ENCODE measurements around the gene DHCR7. TPM values are rescaled to one million over a fixed set of nuclear protein-coding genes. Genes with fewer than 3 reads are reported as not detected.

The DHCR7 gene
- total RNA-seq, 1 donor from 2014 or later = 9.9 TPM

DNA sequence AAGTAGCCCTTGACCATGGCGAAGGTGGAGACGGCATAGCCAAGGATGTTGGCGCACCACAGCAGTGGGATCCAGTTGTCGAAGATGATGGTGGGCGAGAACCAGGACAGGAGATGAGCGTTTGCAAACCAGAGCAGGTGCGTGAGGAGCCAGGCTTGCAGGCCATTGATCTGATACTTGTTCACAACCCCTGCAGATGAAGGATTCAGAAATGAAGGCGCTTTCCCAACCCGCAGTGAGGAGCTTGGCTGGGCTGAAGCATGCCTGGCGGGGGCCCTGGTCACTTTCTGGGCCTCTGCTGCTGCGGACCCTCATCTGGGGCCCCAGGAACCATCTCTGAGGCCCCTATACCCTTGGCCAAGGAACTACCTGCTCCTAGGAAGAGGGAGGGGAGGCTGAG, 6.9 kb downstream of the DHCR7 start:
- Histone ChIP-seq H3K36me3 (ENCODE audit: control insufficient read depth in 3 of 3, insufficient read depth in 3 of 3, low read length in 3 of 3) (peaks cover 45 to 70% (median 46%) of the 10 kb centered on the region in 3 donors), H3K27me3 (ENCODE audit: control insufficient read depth in 3 of 3, insufficient read depth in 3 of 3, low read length in 3 of 3) (no peaks in the 10 kb centered on the region), H3K4me3 (ENCODE audit: low read length in 3 of 3) (no peak overlapping the region), H3K9me3 (ENCODE audit: control insufficient read depth in 3 of 3, low read length in 3 of 3) (no peaks in the 10 kb centered on the region), H3K4me1 (ENCODE audit: control insufficient read depth in 3 of 3, insufficient read depth in 3 of 3, low read length in 3 of 3) (no peaks in the 10 kb centered on the region), H3K9ac (ENCODE audit: low read depth in 1 of 3, low read length in 3 of 3) (no peak overlapping the region), H3K27ac (ENCODE audit: low read depth, low read length) (no peak overlapping the region)

DNA sequence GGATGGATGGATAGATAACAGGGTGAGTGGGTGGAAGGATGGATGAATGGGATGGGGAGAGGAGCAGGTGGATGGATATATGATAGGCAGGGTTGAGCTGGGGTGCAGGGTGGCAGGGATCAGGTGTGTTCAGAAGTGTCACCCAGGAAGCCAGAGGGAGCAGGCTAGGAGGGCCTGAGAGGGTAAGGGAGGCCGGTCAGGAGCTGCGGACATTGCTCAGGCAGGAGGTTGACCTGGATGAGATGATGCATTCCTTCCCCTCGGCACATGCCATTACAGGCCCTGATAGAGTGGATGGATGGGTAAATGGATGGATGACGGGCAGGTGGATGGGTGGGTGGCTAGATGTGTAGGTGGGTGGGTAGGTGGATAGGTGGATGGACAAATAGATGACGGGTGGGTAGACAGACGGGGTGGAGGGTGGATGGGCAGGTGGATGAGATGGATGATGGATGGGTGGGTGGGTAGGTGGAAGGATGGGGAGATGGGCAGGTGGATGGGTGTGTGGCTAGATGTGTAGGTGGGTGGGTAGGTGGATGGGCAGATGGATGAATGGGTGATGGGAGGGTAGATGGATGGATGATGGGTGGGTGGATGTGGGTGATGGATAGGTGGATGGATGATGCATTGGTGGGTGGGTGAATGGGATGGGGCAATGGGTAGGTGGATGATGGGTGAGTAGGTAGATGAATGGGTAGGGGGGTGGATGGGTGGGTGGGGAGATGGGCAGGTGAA, 8.0 kb downstream of the DHCR7 start:
- no peak overlapping the region for H3K27ac ChIP-seq (ENCODE audit: low read depth, low read length)
- no peaks in the 10 kb centered on the region for H3K9me3 ChIP-seq (ENCODE audit: control insufficient read depth in 3 of 3, low read length in 3 of 3)
- H3K9ac ChIP-seq (ENCODE audit: low read depth in 1 of 3, low read length in 3 of 3) = no peak overlapping the region
- no peak overlapping the region for H3K4me3 ChIP-seq (ENCODE audit: low read length in 3 of 3)
- H3K27me3 ChIP-seq (ENCODE audit: control insufficient read depth in 3 of 3, insufficient read depth in 3 of 3, low read length in 3 of 3) = no peaks in the 10 kb centered on the region
- H3K36me3 ChIP-seq (ENCODE audit: control insufficient read depth in 3 of 3, insufficient read depth in 3 of 3, low read length in 3 of 3) = peaks cover 46 to 70% (median 47%) of the 10 kb centered on the region in 3 donors
- no peaks in the 10 kb centered on the region for H3K4me1 ChIP-seq (ENCODE audit: control insufficient read depth in 3 of 3, insufficient read depth in 3 of 3, low read length in 3 of 3)

DNA sequence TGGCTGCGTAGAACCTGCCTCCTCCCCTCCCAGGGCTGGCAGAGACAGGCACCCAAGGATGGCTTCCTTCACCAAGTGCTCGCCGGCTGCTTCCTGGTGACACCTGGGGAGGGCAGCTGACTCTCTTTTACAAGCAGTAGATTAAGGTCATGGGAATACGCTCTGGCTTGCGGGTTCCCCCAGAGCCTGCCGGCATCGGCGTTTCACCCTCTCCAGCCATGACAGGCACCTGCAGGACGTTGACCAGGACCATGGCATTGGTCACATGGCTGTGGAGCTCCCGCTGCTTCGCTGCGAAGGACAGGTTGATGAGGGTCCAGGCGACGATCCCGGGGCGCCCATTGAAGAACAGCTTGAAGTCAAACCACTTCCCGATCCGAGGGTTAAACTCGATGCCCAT, 9.5 kb downstream of the DHCR7 start:
- H3K4me3 ChIP-seq (ENCODE audit: low read length in 3 of 3) = no peak overlapping the region
- no peaks in the 10 kb centered on the region for H3K27me3 ChIP-seq (ENCODE audit: control insufficient read depth in 3 of 3, insufficient read depth in 3 of 3, low read length in 3 of 3)
- H3K9me3 ChIP-seq (ENCODE audit: control insufficient read depth in 3 of 3, low read length in 3 of 3) = no peaks in the 10 kb centered on the region
- no peak overlapping the region for H3K9ac ChIP-seq (ENCODE audit: low read depth in 1 of 3, low read length in 3 of 3)
- no peaks in the 10 kb centered on the region for H3K4me1 ChIP-seq (ENCODE audit: control insufficient read depth in 3 of 3, insufficient read depth in 3 of 3, low read length in 3 of 3)
- peaks cover 37 to 60% (median 40%) of the 10 kb centered on the region in 3 donors for H3K36me3 ChIP-seq (ENCODE audit: control insufficient read depth in 3 of 3, insufficient read depth in 3 of 3, low read length in 3 of 3)
- no peak overlapping the region for H3K27ac ChIP-seq (ENCODE audit: low read depth, low read length)

DNA sequence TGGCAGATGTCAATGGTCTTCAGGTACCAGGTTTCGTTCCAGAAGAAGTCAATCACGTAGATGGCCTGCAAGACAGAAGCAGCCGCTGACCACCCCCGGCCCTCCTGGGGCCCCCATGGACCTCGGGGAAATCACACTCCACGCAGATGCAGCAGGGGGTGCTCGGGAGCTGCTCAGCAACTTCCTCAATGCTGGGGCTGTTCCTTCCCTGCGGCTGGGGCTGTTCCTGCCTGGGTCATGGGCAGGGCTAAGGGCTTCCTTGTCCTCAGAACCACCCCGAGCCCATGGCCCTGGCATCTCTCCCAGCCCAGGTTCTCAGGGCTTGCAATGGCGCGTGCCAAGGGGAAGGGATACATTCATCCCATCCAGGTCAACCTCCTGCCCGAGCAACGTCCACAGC, 10.3 kb downstream of the DHCR7 start:
- Histone ChIP-seq H3K27ac (ENCODE audit: low read depth, low read length) (no peak overlapping the region), H3K4me3 (ENCODE audit: low read length in 3 of 3) (no peak overlapping the region), H3K36me3 (ENCODE audit: control insufficient read depth in 3 of 3, insufficient read depth in 3 of 3, low read length in 3 of 3) (peaks cover 32 to 53% (median 36%) of the 10 kb centered on the region in 3 donors), H3K9ac (ENCODE audit: low read depth in 1 of 3, low read length in 3 of 3) (no peak overlapping the region), H3K9me3 (ENCODE audit: control insufficient read depth in 3 of 3, low read length in 3 of 3) (no peaks in the 10 kb centered on the region), H3K4me1 (ENCODE audit: control insufficient read depth in 3 of 3, insufficient read depth in 3 of 3, low read length in 3 of 3) (peaks cover 0 to 3% (median 0%) of the 10 kb centered on the region in 3 donors), H3K27me3 (ENCODE audit: control insufficient read depth in 3 of 3, insufficient read depth in 3 of 3, low read length in 3 of 3) (no peaks in the 10 kb centered on the region)

DNA sequence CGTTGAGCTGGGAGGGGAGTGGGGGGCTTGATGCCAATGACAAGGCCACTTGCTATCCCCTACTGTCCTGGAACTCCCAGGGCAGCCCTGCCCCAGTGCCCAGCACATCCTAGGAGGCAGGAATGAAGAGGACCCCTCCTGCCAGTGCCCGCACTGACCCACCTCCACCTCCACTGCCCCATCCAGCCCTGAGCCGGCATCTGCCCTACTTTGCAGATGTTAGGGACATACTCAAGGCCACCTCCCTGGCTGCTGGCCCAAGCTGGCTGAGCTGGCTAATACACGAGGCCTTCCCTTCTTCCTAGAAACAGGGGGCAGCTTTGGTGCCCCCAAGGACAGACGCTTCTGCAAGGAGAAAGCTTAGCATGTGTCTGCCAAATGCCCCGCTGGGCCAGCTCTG, 10.8 kb downstream of the DHCR7 start:
- Histone ChIP-seq H3K4me1 (ENCODE audit: control insufficient read depth in 3 of 3, insufficient read depth in 3 of 3, low read length in 3 of 3) (peaks cover 0 to 3% (median 0%) of the 10 kb centered on the region in 3 donors), H3K9me3 (ENCODE audit: control insufficient read depth in 3 of 3, low read length in 3 of 3) (no peaks in the 10 kb centered on the region), H3K4me3 (ENCODE audit: low read length in 3 of 3) (no peak overlapping the region), H3K9ac (ENCODE audit: low read depth in 1 of 3, low read length in 3 of 3) (no peak overlapping the region), H3K27ac (ENCODE audit: low read depth, low read length) (no peak overlapping the region), H3K36me3 (ENCODE audit: control insufficient read depth in 3 of 3, insufficient read depth in 3 of 3, low read length in 3 of 3) (peaks cover 32 to 51% (median 36%) of the 10 kb centered on the region in 3 donors), H3K27me3 (ENCODE audit: control insufficient read depth in 3 of 3, insufficient read depth in 3 of 3, low read length in 3 of 3) (no peaks in the 10 kb centered on the region)

DNA sequence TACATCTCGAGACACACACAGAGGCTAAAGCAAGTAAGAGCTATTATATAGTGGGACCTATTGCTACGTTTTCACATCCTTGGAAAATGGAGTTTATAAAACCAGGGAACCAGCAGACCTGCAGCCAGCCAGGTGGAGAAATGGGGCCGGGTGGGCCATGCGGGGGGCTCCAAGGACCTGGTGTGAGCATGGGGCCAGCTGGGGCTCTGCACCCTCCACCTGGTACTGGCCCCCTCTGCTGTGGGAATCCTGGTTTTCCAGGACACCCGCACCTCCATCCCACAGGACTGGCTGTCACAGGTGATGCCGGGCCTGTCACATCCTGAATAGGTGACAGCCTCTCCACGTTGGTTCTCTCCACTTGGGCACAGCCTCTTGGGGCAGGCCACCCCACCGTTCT, 11.3 kb downstream of the DHCR7 start:
- peaks cover 29 to 48% (median 35%) of the 10 kb centered on the region in 3 donors for H3K36me3 ChIP-seq (ENCODE audit: control insufficient read depth in 3 of 3, insufficient read depth in 3 of 3, low read length in 3 of 3)
- no peaks in the 10 kb centered on the region for H3K27me3 ChIP-seq (ENCODE audit: control insufficient read depth in 3 of 3, insufficient read depth in 3 of 3, low read length in 3 of 3)
- no peak overlapping the region for H3K27ac ChIP-seq (ENCODE audit: low read depth, low read length)
- no peaks in the 10 kb centered on the region for H3K9me3 ChIP-seq (ENCODE audit: control insufficient read depth in 3 of 3, low read length in 3 of 3)
- no peak overlapping the region for H3K4me3 ChIP-seq (ENCODE audit: low read length in 3 of 3)
- no peak overlapping the region for H3K9ac ChIP-seq (ENCODE audit: low read depth in 1 of 3, low read length in 3 of 3)
- peaks cover 0 to 3% (median 0%) of the 10 kb centered on the region in 3 donors for H3K4me1 ChIP-seq (ENCODE audit: control insufficient read depth in 3 of 3, insufficient read depth in 3 of 3, low read length in 3 of 3)

DNA sequence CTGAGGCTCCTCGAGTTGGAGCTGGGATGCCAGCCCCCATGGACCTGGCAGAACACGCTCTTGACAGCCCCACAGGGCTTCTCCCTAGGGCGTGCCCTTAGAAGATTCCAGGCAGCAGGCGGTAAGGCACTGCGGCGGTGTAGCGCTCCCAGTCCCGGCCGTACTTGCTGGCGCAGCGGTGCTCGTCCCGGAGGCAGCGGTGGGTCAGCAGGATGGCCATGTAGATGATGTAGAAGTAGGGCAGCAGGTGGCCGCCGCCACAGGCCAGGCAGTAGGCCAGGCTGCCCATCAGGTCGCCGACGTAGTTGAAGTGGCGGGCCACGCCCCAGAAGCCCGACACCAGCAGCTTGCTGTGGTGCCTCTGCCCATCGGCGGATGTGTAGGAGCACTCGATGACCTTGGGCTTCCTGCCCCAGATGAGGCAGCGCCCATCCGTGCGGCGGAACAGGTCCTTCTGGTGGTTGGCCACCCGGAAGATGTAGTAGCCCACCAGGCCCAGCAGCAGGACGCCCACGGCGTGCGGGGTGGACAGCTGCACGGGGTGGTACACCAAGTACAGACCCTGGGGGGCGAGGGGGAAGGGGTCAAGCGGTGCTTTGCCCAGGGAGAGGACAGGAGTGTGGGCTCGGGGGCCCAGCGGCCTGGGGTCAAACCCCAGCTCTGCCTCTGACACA, 12.8 kb downstream of the DHCR7 start:
- no peak overlapping the region for H3K27ac ChIP-seq (ENCODE audit: low read depth, low read length)
- no peaks in the 10 kb centered on the region for H3K27me3 ChIP-seq (ENCODE audit: control insufficient read depth in 3 of 3, insufficient read depth in 3 of 3, low read length in 3 of 3)
- peaks cover 0 to 3% (median 0%) of the 10 kb centered on the region in 3 donors for H3K4me1 ChIP-seq (ENCODE audit: control insufficient read depth in 3 of 3, insufficient read depth in 3 of 3, low read length in 3 of 3)
- peaks cover 21 to 38% (median 23%) of the 10 kb centered on the region in 3 donors for H3K36me3 ChIP-seq (ENCODE audit: control insufficient read depth in 3 of 3, insufficient read depth in 3 of 3, low read length in 3 of 3)
- no peaks in the 10 kb centered on the region for H3K9me3 ChIP-seq (ENCODE audit: control insufficient read depth in 3 of 3, low read length in 3 of 3)
- H3K4me3 ChIP-seq (ENCODE audit: low read length in 3 of 3) = no peak overlapping the region
- no peak overlapping the region for H3K9ac ChIP-seq (ENCODE audit: low read depth in 1 of 3, low read length in 3 of 3)

DNA sequence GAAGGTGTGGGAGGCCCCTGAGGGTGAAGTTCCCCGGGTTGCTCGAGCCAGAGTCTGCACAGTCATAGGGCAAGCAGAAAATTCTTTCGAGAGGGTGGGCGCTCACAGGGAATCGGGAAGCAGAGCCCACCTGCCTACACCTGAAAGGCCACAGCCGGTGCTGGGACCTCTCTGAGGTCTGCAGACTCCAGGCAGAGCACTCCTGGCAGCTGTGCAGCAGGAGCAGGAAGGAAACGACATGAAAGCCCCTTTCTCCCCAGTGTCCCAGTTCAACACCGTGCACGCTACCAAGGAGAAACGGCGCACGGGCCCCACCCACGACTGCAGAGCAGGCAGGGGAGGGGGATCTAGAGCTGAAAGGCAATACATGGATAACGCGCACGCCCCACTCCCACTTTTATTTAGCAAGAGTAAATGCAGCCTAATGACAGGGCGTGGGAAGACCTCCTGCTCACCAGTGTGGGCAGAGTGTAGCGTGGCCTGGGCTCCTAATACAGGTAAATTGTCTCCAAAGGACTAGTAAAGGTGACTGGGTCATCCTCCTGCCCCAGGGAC, 13.5 kb downstream of the DHCR7 start:
- Histone ChIP-seq H3K36me3 (ENCODE audit: control insufficient read depth in 3 of 3, insufficient read depth in 3 of 3, low read length in 3 of 3) (peaks cover 15 to 33% (median 16%) of the 10 kb centered on the region in 3 donors), H3K9ac (ENCODE audit: low read depth in 1 of 3, low read length in 3 of 3) (no peak overlapping the region), H3K9me3 (ENCODE audit: control insufficient read depth in 3 of 3, low read length in 3 of 3) (no peaks in the 10 kb centered on the region), H3K27ac (ENCODE audit: low read depth, low read length) (no peak overlapping the region), H3K4me1 (ENCODE audit: control insufficient read depth in 3 of 3, insufficient read depth in 3 of 3, low read length in 3 of 3) (peaks cover 0 to 3% (median 0%) of the 10 kb centered on the region in 3 donors), H3K4me3 (ENCODE audit: low read length in 3 of 3) (no peak overlapping the region), H3K27me3 (ENCODE audit: control insufficient read depth in 3 of 3, insufficient read depth in 3 of 3, low read length in 3 of 3) (peaks cover 0 to 4% (median 0%) of the 10 kb centered on the region in 3 donors)

DNA sequence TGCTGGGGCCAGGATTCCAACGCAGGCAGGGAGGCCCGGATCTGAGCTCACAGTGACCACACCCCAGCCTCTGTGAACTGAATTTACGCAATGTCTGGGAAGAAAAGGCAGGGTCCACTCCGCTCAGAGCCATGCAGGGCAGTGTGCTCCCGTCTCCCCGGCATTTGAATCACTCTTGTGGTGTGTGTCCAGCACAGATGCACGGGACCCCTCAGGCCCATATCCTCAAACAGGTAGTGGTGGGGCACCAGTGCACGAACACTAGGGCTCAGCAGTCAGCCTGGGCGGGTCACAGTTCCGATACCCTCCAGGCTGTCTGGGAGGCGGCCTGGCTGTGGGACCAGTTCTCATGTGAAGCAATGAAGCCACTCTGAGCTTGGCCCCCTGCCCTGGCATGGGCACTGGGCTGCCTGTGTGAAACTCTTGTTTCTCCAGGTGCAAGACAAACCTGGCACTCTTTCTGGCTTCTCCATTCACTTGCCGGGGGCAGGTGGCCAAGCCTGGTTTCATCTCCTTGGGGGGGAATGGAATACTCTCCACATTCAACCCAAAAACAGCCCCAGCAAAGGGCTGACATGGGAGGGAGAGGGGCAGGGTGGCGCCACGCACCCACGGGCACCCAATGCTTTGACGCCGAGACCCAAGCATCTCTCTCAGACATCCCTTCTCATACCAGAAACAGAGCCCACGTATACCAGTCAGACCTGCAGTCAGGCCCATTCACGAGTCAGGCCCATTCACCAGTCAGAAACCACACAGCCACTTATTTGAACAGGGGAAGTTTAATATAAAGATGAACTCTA, 14.3 kb downstream of the DHCR7 start:
- H3K4me1 ChIP-seq (ENCODE audit: control insufficient read depth in 3 of 3, insufficient read depth in 3 of 3, low read length in 3 of 3) = peaks cover 0 to 5% (median 0%) of the 10 kb centered on the region in 3 donors
- no peak overlapping the region for H3K9ac ChIP-seq (ENCODE audit: low read depth in 1 of 3, low read length in 3 of 3)
- peaks cover 8 to 26% (median 15%) of the 10 kb centered on the region in 3 donors for H3K36me3 ChIP-seq (ENCODE audit: control insufficient read depth in 3 of 3, insufficient read depth in 3 of 3, low read length in 3 of 3)
- H3K9me3 ChIP-seq (ENCODE audit: control insufficient read depth in 3 of 3, low read length in 3 of 3) = no peaks in the 10 kb centered on the region
- H3K4me3 ChIP-seq (ENCODE audit: low read length in 3 of 3) = no peak overlapping the region
- H3K27me3 ChIP-seq (ENCODE audit: control insufficient read depth in 3 of 3, insufficient read depth in 3 of 3, low read length in 3 of 3) = peaks cover 0 to 5% (median 4%) of the 10 kb centered on the region in 3 donors
- no peak overlapping the region for H3K27ac ChIP-seq (ENCODE audit: low read depth, low read length)

All from skeletal muscle tissue (tissue), 4 donors.